HepG2 (cell line): ENCODE results near the gene NAV2. TPM values are rescaled to one million over a fixed set of nuclear protein-coding genes. Genes with fewer than 3 reads are reported as not detected.

Source experiments
- CHCHD3 ChIP-seq: sonication (generic); formaldehyde crosslinking; IDR thresholded peaks from 2 replicates; pipeline ENCODE4 v1.8.0; 2022; ENCODE audit warnings: mild to moderate bottlenecking, missing genetic modification reagents, moderate library complexity
- FIP1L1 ChIP-seq: fragments of 200-400 bp; formaldehyde crosslinking; IDR thresholded peaks from 2 replicates; pipeline ENCODE4 v1.6.1; 2018; ENCODE audit warnings: low read depth, mild to moderate bottlenecking, low read length, moderate library complexity, borderline replicate concordance; ENCODE audit not compliant: insufficient read depth
- NFKB2 ChIP-seq: sonication (generic); formaldehyde crosslinking; IDR thresholded peaks from 2 replicates; pipeline ENCODE4 v1.4.0; 2020; ENCODE audit warnings: missing genetic modification reagents, borderline replicate concordance
- NFYC ChIP-seq: IDR thresholded peaks from 2 replicates; pipeline ENCODE4 v1.6.1; 2016; ENCODE audit warnings: missing genetic modification reagents, missing compliant biosample characterization
- NR2F2 ChIP-seq: IDR thresholded peaks from 2 replicates; pipeline ENCODE4 v1.6.1; 2012; ENCODE audit warnings: low read depth, inconsistent platforms, borderline replicate concordance
- PLRG1 ChIP-seq: fragments of 450-650 bp; conservative IDR thresholded peaks from 2 replicates; pipeline ENCODE4 v1.6.1; 2016
- POLR2G ChIP-seq: fragments of 200-400 bp; formaldehyde crosslinking; IDR thresholded peaks from 2 replicates; pipeline ENCODE4 v1.6.1; 2018; ENCODE audit warnings: mild to moderate bottlenecking, low read depth, low read length, moderate library complexity
- RBAK ChIP-seq: sonication (generic); formaldehyde crosslinking; IDR thresholded peaks from 2 replicates; pipeline ENCODE4 v1.5.1; 2020; ENCODE audit warnings: mild to moderate bottlenecking, missing genetic modification reagents
- SKIL ChIP-seq: sonication (generic); formaldehyde crosslinking; IDR thresholded peaks from 2 replicates; pipeline ENCODE4 v1.8.0; 2022; ENCODE audit warnings: missing genetic modification reagents, mild to moderate bottlenecking, moderate library complexity, borderline replicate concordance
- ZNF253 ChIP-seq: sonication (generic); formaldehyde crosslinking; IDR thresholded peaks from 2 replicates; pipeline ENCODE4 v1.8.0; 2022; ENCODE audit warnings: mild to moderate bottlenecking, missing genetic modification reagents, borderline replicate concordance
- ZNF451 ChIP-seq: sonication (generic); formaldehyde crosslinking; IDR thresholded peaks from 2 replicates; pipeline ENCODE4 v1.5.0; 2020; ENCODE audit warnings: mild to moderate bottlenecking, missing genetic modification reagents
- polyA plus RNA-seq, 8 experiments: library from polyadenylated mRNA; depleted of rRNA in 3 of 8; stranded (reverse) in 7 of 8; unstranded in 1 of 8; fragments of >200 nt; fragmentation: Illumina TruSeq in 4 of 8; extraction: Trizol in 4 of 8; gene quantifications; 2 replicates each; pipeline versions ENCODE4 v1.2.1 to v1.2.3, GENCODE V29; 2011 to 2016; ENCODE audit warnings: low read depth in 4 of 8, missing spikeins in 1 of 8, mixed read lengths in 1 of 8; ENCODE audit not compliant: insufficient read depth in 1 of 8
- total RNA-seq, 5 experiments: library from RNA; depleted of rRNA; stranded (reverse); fragments of >200 nt; fragmentation: Illumina TruSeq; extraction: Trizol; gene quantifications; 2 replicates each; pipeline ENCODE4 v1.2.3, GENCODE V29; 2016; ENCODE audit warnings: low read depth in 1 of 5
- TF ChIP-seq, protein P1 (sequence below): sonication (generic); formaldehyde crosslinking; IDR thresholded peaks from 2 replicates; pipeline ENCODE4 v1.4.0; 2020; ENCODE audit warnings: mild to moderate bottlenecking, missing genetic modification reagents
- TF ChIP-seq, protein P2 (sequence below): sonication (generic); formaldehyde crosslinking; IDR thresholded peaks from 2 replicates; pipeline ENCODE4 v1.4.0; 2020; ENCODE audit warnings: missing genetic modification reagents
- TF ChIP-seq, protein P3 (sequence below): sonication (generic); formaldehyde crosslinking; IDR thresholded peaks from 2 replicates; pipeline ENCODE4 v1.8.1; 2023; ENCODE audit warnings: mild to moderate bottlenecking, missing genetic modification reagents

The NAV2 gene
- total and polyA plus RNA-seq, 2 of the 13 experiments (the other 11 are each of a cell fraction or from before 2014, with no cell fraction given) = 9.3 to 34.6 TPM

DNA sequence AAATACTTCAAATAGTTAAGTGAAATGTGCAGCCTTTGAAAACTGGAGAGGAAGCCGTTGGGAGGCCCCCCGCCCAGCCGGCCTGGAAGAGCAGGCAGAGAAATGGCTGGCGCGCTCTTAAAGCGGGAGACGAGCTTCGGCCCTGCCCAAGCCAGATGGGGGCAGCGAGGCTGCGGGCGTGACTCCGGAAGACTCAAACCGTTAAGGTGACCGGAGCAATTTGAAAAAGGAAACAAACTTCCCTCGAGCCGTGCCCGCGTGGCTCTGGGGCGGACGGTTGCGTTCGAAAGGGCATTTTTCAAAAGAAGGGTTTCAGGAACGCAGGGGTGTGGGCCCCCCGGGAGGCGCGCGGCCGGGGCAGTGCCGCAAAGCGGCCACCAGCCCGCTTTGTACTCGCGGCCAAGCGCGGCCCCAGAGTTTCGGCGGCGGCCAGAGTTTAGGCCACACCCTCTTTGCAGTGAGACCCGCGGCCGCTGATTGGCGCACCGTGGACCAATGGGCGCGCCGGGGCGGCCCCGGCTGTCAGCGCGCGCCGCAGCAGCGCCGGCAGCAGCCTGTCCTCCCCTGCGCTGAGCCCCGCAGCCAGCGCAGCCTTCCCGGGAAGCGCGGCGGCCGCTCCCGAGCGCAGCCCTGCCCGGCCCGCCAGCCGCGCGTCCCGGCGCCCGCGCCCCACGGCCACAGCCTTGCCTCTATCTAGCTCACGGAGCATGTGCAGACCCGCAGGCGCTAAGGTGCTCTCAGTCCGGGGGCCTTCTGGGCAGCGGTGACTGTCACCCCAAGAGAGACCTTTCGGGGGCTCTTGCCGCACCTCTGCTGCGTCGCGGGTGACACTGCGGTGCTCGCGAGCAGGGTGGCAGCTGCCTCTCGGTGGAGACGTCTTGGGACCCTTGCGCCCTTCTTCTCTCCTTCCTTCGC, at the start of gene NAV2 (continued):
- TF ChIP-seq NFKB2 (CRISPR knock-in tag) (no peak), ZNF253 (no peak), CHCHD3 (CRISPR knock-in tag) (peak; percentile 68; the same call in 1 of the 2 replicates), PLRG1 (no peak), RBAK (CRISPR knock-in tag) (no peak), POLR2G (no peak), NR2F2 (no peak), SKIL (CRISPR knock-in tag) (no peak), NFYC (CRISPR knock-in tag) (peak; percentile 77), FIP1L1 (no peak), ZNF451 (CRISPR knock-in tag) (no peak)
- TF ChIP-seq, protein P1, sequence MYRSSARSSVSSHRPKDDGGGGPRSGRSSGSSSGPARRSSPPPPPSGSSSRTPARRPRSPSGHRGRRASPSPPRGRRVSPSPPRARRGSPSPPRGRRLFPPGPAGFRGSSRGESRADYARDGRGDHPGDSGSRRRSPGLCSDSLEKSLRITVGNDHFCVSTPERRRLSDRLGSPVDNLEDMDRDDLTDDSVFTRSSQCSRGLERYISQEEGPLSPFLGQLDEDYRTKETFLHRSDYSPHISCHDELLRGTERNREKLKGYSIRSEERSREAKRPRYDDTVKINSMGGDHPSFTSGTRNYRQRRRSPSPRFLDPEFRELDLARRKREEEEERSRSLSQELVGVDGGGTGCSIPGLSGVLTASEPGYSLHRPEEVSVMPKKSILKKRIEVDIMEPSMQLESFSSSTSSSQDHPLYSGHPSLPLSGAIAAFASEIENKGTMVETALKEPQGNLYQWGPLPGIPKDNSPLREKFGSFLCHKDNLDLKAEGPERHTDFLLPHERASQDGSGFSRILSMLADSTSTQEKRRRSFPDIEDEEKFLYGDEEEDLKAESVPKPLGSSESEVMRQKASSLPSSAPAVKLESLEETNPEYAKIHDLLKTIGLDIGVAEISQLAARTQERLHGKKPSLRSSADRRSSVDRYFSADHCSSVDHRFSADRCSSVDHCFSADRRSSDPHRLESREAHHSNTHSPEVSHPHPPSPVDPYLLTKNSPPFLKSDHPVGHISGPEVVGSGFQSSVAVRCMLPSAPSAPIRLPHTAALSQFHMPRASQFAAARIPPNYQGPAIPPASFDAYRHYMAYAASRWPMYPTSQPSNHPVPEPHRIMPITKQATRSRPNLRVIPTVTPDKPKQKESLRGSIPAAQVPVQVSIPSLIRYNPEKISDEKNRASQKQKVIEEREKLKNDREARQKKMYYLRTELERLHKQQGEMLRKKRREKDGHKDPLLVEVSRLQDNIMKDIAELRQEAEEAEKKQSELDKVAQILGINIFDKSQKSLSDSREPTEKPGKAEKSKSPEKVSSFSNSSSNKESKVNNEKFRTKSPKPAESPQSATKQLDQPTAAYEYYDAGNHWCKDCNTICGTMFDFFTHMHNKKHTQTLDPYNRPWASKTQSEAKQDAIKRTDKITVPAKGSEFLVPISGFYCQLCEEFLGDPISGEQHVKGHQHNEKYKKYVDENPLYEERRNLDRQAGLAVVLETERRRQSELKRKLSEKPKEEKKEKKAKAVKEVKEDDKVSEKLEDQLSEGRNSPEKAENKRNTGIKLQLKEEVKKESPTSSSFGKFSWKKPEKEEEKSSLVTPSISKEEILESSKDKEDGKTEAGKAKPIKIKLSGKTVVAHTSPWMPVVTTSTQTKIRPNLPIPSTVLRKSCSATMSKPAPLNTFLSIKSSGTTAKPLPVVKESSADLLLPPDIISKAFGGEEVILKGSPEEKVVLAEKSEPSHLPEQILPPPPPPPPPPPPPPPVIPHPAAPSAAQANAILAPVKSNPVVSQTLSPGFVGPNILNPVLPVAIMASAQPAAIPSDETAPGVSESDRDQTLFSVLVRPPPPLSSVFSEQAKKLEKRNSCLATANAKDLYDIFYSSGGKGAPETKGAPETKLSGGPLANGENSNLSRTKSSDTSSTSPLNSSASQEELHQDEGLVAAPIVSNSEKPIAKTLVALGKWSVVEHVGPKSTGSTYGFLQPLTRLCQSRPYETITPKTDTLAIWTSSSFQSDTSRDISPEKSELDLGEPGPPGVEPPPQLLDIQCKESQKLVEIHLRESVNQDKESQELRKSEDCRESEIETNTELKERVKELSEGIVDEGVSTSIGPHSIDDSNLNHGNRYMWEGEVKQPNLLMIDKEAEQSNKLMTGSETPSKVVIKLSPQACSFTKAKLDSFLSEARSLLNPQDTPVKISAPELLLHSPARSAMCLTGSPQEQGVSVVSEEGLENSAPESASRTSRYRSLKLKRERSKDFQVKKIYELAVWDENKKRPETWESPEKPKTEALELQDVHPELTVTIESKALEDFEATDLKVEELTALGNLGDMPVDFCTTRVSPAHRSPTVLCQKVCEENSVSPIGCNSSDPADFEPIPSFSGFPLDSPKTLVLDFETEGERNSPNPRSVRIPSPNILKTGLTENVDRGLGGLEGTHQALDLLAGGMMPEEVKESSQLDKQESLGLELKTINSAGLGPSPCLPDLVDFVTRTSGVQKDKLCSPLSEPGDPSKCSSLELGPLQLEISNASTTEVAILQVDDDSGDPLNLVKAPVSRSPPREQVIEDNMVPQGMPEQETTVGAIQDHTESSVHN = no peak
- TF ChIP-seq, protein P2, sequence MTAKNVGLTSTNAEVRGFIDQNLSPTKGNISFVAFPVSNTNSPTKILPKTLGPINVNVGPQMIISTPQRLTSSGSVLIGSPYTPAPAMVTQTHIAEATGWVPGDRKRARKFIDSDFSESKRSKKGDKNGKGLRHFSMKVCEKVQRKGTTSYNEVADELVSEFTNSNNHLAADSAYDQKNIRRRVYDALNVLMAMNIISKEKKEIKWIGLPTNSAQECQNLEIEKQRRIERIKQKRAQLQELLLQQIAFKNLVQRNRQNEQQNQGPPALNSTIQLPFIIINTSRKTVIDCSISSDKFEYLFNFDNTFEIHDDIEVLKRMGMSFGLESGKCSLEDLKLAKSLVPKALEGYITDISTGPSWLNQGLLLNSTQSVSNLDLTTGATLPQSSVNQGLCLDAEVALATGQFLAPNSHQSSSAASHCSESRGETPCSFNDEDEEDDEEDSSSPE (CRISPR knock-in tag) = peak; percentile 72
- TF ChIP-seq, protein P3, sequence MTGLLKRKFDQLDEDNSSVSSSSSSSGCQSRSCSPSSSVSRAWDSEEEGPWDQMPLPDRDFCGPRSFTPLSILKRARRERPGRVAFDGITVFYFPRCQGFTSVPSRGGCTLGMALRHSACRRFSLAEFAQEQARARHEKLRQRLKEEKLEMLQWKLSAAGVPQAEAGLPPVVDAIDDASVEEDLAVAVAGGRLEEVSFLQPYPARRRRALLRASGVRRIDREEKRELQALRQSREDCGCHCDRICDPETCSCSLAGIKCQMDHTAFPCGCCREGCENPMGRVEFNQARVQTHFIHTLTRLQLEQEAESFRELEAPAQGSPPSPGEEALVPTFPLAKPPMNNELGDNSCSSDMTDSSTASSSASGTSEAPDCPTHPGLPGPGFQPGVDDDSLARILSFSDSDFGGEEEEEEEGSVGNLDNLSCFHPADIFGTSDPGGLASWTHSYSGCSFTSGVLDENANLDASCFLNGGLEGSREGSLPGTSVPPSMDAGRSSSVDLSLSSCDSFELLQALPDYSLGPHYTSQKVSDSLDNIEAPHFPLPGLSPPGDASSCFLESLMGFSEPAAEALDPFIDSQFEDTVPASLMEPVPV (CRISPR knock-in tag) = 0 out of 2 replicates have a peak, but pooled peaks have one; percentile 30
